ENCODE measurements around the gene MYH9.

The MYH9 gene

DNA sequence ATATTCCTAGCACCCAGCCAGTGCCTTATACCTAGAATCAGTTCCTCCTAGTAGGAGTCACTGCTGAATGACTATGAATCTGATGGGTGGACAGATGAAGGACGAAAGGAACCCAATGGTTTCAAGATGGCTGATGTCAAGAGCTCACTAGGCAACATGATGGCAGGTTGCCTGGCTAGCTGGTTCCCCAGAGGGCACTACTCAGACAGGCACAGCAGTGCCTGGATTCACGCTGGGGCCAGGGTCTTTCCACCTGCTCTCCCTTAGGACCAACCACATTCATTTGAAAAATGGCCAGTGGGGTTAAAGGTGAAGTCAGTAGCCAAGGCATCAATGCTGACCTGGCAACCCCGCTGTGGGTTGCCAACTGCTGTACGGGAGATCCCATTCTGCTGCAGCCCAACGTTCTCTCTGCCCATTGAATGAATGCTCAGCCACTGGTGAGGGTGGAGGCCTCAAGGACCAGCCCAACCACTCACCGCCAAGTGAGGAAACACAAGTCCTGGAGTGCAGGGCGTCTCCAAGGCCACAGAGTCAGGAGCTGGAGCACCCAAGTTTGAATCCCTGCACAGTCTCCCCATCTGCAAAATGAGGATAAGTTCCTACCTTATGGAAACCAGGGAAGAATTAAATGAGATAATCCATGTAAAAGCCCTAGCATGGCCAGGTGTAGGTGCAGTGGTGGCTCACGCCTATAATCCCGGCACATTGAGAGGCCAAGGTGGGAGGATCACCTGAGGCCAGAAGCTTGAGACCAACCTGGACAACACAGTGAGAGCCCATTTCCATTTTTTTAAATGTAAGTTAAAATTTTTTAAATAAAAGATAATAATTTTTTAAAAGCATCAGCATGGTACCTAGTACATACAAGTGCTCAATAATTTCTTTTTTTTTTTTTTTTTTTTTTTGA lies 12.4 kb downstream of the MYH9 start:
- H3K4me3 ChIP-seq = no peak overlapping the region
- peak overlapping the region in 19 of 21 experiments; percentile 57 to 98 (median 76) for H3K27ac ChIP-seq

GRCh38 chr22:36374603-36375024 lies 13.2 kb downstream of the MYH9 start:
- Histone ChIP-seq H3K4me3 (no peak overlapping the region), H3K27ac (peak overlapping the region in 20 of 21 experiments; percentile 48 to 98 (median 76))

DNA sequence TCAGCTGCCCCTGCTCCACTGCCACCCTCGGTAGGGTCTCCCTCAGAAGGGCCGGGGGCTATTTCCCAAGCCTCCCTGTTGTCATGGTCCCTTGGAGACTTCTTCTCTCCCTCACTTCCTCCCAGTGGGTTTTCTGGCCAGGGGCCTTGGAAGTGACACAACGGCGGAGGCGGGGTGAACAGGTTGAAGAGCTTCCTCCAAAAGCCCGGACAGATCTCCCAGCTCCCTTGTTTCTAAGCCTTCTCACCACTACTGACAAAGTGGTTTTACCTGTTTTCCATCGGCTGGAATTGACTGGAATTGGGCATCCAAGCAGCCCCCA lies 14.5 kb downstream of the MYH9 start:
- peak overlapping the region in 20 of 21 experiments; percentile 48 to 98 (median 76) for H3K27ac ChIP-seq
- no peak overlapping the region for H3K4me3 ChIP-seq

DNA sequence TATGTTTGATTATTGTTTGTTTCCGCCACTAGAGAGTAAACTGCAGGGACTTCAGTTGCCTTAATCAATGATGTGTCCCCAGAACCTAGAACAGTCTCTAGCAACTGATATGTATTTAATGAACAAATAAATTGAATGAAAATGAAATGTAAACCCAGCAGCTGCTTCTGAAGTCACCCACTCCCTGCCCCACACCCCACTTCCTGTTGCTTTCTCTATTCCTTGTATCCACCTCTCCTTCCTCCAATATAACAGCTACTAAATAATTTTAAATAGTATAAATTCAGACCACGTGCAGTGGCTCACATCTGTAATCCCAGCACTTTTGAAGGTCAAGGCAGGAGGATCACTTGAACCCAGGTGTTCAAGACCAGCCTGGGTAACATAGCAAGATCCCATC lies 15.8 kb downstream of the MYH9 start:
- peak overlapping the region in 18 of 21 experiments; percentile 52 to 98 (median 76) for H3K27ac ChIP-seq
- H3K4me3 ChIP-seq = no peak overlapping the region

DNA sequence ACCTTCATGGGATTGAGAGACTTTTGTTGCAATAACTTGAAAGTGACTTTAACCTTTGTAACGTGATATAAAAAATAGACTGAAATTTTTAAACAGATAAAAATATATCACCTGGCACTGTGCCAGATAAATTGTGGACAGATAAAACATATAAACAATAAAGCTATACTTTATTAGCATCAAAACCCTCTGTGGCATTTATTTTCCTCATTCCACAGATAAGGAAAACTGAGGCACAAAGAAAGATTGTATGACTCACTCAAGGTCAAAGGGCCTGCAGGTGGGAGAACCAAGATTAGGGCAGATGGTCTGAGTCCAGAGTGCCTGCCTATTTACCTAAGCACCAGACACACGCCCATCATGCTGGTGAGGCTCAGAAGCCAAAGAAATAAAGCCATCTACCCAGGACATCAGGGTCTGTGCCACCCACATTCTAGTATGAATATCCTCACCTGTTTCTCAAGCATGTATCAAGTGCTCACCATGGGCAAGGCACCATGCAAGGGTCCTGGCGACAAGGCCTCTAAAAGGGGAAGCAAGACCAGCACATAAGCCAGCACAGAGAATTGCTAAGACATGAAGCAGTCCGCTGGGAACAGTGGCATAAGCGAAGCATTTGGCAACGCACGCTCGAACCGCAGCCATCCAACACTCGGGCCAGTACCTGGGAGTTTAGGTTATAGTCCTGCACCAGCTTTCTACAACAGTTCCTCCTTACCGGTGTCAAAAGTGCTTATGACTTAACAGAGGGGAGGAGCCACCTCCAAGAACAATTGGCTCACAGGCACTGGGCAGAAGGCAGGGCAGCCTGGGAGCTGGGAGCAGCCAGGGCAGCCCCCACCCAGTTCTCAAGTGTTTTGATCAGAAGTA lies 17.6 kb downstream of the MYH9 start:
- H3K4me3 ChIP-seq = no peak overlapping the region
- peak overlapping the region in 20 of 21 experiments; percentile 39 to 98 (median 75) for H3K27ac ChIP-seq

DNA sequence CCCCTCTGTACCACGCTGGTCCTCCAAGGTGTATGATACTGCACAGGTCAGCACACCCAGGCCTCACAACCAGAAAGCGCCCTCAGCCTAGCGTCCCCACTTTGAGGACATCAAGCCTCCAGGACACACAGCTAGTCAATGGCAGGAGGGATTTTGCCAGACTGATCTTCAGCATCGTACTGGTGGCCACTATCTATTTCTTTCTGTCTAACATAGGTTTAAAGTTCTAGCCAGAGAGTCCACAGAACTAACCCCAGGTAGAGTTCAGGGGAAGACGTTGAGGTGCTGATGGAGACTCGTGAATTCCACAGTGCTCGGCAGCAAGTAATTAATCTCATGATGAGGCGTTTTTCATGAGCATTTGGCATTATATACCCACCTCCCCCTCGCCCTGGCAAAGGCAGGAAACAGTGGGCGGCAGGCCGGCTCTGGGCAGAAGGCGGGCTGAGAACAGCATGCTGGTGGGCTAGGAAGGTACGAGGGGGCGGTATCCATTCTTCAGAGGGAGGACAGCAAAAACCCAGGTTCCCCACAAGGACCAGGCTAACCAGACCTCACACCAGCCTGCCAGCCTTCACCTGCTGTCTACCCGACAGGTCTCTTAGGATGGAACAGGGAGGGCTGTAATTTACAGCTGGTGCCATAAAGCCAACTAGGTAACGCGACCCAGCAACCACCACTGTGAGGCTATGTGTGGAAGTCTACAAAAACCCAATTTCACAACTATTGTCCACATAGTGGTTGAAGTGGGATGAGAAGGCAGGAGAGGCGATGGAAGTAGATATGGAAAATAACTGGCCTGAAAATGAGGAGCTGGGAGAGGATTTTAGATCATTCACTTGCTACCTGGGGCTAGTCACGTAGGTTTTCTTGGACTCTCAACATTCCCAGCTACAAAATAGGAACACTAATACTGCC lies 18.5 kb downstream of the MYH9 start:
- H3K27ac ChIP-seq = peak overlapping the region in 20 of 21 experiments; percentile 35 to 98 (median 74)
- H3K4me3 ChIP-seq = peak overlapping the region in 1 of 7 experiments; percentile 1

DNA sequence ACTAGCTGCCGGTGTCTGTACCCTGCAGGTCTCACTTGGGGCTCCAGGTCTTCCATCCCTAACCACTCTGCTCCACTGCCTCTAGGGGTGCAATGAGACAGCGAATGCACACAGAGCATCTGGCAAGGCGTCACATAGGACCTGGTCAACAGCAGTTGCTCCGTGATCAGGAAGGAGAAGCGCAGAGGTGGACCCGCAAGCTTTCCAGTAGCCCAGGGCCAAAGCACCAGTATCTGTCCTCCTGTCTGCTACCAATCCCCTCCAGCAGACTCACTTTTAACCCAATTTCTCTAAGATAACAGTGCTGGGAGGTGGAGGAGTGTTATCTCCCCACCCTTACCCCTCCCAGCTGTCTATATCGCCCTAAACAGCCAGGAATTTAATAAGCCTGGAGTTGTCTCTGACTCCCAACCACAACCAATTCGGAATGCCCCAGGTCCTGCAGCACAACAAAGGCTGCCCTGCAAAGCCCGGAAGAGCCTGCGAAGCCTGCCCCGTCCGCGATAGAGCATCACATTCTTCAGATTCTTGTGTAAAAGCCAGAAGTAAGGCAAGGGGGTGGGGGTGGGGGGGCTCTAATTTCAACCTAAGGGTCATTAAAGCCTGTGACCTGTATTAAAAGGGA lies 19.3 kb downstream of the MYH9 start:
- Histone ChIP-seq H3K4me3 (peak overlapping the region in 1 of 7 experiments; percentile 1), H3K27ac (peak overlapping the region in 20 of 21 experiments; percentile 35 to 98 (median 71))

DNA sequence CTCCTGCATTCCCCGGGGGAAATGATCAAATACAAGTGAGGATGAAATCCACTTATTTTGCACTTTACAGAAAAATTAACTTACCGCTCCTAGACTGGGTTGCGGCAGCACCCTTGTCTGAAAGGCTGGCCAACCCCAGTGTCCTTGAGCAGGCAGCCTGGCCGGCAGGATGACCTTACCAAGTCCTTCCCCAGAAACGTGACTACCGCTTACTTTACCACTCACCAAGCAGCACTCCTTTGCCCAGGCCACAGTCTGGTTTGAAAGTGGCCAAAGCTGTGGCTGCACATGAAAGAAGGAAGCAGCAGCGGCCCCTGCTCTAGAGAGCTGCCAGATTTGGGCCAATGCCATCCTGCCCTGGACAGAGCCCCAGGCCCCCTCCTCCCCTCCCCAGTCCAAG lies 20.3 kb downstream of the MYH9 start:
- peak overlapping the region in 13 of 21 experiments; percentile 2 to 98 (median 74) for H3K27ac ChIP-seq
- no peak overlapping the region for H3K4me3 ChIP-seq

GRCh38 chr22:36367066-36367465 lies 20.7 kb downstream of the MYH9 start:
- Histone ChIP-seq H3K4me3 (no peak overlapping the region), H3K27ac (peak overlapping the region in 16 of 21 experiments; percentile 7 to 98 (median 72))

DNA sequence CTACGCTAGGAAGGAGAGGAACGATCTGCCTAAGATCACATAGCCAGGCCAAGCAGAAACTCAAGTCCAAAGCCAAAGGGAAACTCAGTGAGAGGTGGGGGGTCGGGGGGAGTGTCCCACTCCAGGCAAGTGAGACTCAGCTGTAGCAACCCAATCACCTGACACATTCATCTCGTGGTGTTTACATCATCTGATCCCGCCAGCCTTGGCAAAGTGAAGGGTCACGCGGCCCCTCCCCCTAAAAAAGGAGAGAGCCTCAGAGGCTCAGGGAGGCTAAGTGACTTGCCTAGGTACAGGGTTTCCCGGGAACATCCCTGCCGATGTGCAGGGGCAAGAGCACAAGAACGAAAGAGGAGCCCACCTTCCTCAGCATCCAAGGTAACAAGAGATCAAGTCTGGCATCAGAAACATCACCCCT lies 21.5 kb downstream of the MYH9 start:
- H3K4me3 ChIP-seq = no peak overlapping the region
- peak overlapping the region in 18 of 21 experiments; percentile 7 to 82 (median 72) for H3K27ac ChIP-seq

DNA sequence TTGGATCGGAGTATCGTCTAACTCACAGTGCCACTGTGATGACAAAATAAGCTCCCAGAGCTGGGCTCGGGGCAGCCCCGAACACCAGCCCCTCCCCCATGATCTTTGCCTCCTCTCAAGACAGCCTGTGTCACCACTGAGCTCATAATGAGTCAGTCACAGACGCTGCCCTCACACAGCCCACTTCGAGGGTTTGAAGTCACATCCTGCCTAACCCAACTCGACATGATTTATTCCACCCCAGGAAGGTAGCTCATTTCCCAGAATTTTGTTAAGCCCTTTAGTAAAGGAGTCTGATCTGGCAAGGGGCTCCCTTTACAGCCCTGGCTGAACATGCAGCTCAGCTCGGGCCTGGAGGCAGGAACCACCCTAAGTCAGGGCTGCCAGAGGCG lies 22.8 kb downstream of the MYH9 start:
- H3K4me3 ChIP-seq = no peak overlapping the region
- H3K27ac ChIP-seq = peak overlapping the region in 20 of 21 experiments; percentile 35 to 82 (median 70)

GRCh38 chr22:36364255-36365019 lies 23.3 kb downstream of the MYH9 start:
- Histone ChIP-seq H3K4me3 (no peak overlapping the region), H3K27ac (peak overlapping the region in 18 of 21 experiments; percentile 20 to 82 (median 72))

- H3K4me3 ChIP-seq = no peak overlapping the region
Measured at GRCh38 chr22:36363349-36363981, 24.3 kb downstream of the MYH9 start.

GRCh38 chr22:36362932-36363331 lies 24.8 kb downstream of the MYH9 start:
- no peak overlapping the region for H3K4me3 ChIP-seq
- peak overlapping the region in 16 of 21 experiments; percentile 5 to 82 (median 52) for H3K27ac ChIP-seq

More at GRCh38 chr22:36363349-36363981, 24.3 kb downstream of the MYH9 start:
- peak overlapping the region in 16 of 21 experiments; percentile 5 to 82 (median 58) for H3K27ac ChIP-seq

GRCh38 chr22:36362075-36362474 lies 25.7 kb downstream of the MYH9 start:
- no peak overlapping the region for H3K4me3 ChIP-seq
- H3K27ac ChIP-seq = peak overlapping the region in 11 of 21 experiments; percentile 10 to 82 (median 54)

DNA sequence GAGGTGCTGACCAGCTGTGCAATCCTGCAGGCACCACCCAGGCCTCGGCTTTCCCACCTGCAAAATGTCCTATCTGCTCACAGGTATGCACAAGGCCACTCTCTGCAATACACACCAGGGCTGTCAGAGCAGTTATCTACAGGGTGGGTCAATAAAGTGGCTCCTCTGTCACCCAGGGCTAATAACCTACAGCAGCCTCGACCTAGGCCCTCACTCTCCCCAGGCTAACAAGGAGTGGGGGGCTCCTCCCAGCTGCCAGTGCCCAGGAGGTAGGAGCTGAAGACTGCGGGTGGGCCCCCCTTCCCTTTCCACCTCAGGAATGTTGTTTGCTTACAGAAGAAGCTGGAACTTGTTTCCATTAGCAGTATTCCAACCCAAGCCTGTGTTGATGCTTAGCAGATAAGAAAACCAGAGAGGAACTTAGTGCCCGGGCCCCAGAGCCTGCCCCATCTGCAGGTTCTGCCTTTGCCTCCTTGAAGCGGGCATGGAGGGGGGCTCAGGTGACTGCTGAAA lies 26.8 kb downstream of the MYH9 start:
- Histone ChIP-seq H3K27ac (peak overlapping the region in 16 of 21 experiments; percentile 9 to 75 (median 54)), H3K4me3 (no peak overlapping the region)

DNA sequence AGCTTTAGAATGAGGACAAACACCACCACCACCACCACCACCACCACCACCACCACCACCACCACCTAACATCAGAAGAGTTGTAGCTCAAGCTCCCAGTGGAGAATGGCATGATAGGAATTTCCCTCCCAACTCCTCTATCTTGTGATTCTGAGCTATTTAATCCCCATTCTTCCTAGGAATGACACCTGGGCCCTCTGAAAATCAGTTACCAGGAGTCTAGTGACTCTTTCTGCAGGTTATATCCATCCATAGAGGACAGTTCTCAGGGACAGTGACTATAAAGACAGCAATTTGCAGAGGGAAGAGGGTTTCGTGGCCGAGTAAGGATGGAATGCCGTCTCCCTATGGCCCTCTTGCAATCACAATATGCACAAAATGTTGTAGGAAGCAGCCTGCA lies 27.8 kb downstream of the MYH9 start:
- no peak overlapping the region for H3K4me3 ChIP-seq
- H3K27ac ChIP-seq = peak overlapping the region in 6 of 21 experiments; percentile 19 to 90 (median 36)
